Measurements from ENCODE around the gene BAK1.

DNA sequence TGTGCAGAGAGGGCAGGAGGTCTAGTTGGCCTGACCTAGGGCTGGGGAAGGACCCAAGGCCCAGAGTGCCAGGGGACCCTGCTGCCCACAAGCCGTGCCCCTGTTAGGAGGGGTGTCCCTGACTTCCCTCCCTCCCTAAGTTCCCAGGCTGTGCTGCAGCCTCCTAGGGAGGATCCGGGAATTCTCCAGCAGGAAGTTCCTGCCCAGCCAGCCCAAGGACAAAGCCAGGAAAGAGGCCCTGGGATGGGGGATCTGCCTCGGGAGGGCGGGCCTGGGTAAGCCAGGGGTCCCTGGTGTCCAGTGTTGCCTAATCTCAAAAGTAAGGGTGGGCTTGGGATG is 9.3 kb upstream of the BAK1 start:
- TF ChIP-seq CTCF (IDR thresholded peaks at IDR 0.05; ENCODE audit: low read depth, low read length), result no peak
- no peak for TF ChIP-seq EZH2phosphoT487 (IDR thresholded peaks at IDR 0.05; ENCODE audit: low read depth)
